A172 (cell line): ENCODE data around the gene WDR4. TPM values are rescaled to one million over a fixed set of nuclear protein-coding genes. Genes with fewer than 3 reads are reported as not detected.
"Not testable (repeated sequence)": the region's sequence is repeated elsewhere in the genome, so short reads cannot be mapped to it uniquely, and the experiment has no call there.

Experiments used
- DNase-seq: peaks from one replicate; pipeline ENCODE4 v3.0.0-alpha.2; 2015; ENCODE audit warnings: low spot score
- total RNA-seq: library from RNA; depleted of rRNA; stranded (reverse); fragments of >200 nt; shearing (Covaris generic); gene quantifications from 2 replicates; pipeline ENCODE4 v1.2.3, GENCODE V29; 2014; rRNA removed

WDR4 gene
- total RNA-seq, 1 experiment from 2014 or later = 18.5 TPM

GRCh38 chr21:42815217-42815616 is 64.1 kb downstream of the WDR4 start:
- no peak for DNase-seq

GRCh38 chr21:42812528-42813241 is 66.7 kb downstream of the WDR4 start:
- not testable (repeated sequence) for DNase-seq

GRCh38 chr21:42811960-42812359 is 67.4 kb downstream of the WDR4 start:
- no peak for DNase-seq

GRCh38 chr21:42809577-42810475 is 69.5 kb downstream of the WDR4 start:
- no peak for DNase-seq

- no peak for DNase-seq
Observed at GRCh38 chr21:42809171-42809570, 70.2 kb downstream of the WDR4 start.

- no peak for DNase-seq
Observed at GRCh38 chr21:42807938-42808613, 71.3 kb downstream of the WDR4 start.

GRCh38 chr21:42807293-42807895 is 71.9 kb downstream of the WDR4 start:
- not testable (repeated sequence) for DNase-seq

GRCh38 chr21:42806509-42807140 is 72.7 kb downstream of the WDR4 start:
- DNase-seq = no peak

- not testable (repeated sequence) for DNase-seq
Observed at GRCh38 chr21:42801616-42802015, 77.7 kb downstream of the WDR4 start.

GRCh38 chr21:42799948-42800347 is 79.4 kb downstream of the WDR4 start:
- no peak for DNase-seq

- peak; percentile 40 for DNase-seq
Observed at GRCh38 chr21:42799516-42799915, 79.8 kb downstream of the WDR4 start.

Other genes starting within 250 kb of the WDR4 start
- not detected in 2 replicates for gene PDE9A, start 225.9 kb downstream of the WDR4 start, total RNA-seq
- gene NDUFV3, start 13.8 kb upstream of the WDR4 start, total RNA-seq = 68.7 and 85.1 TPM in 2 replicates
- not detected in 2 replicates for gene ERVH48-1, start 46.1 kb upstream of the WDR4 start, total RNA-seq
- 17.3 and 19.1 TPM in 2 replicates for gene PKNOX1, start 95.0 kb upstream of the WDR4 start, total RNA-seq
- gene CBS, start 196.3 kb upstream of the WDR4 start, total RNA-seq = 26.4 and 29.0 TPM in 2 replicates
- gene U2AF1, start 228.0 kb upstream of the WDR4 start, total RNA-seq = 64.5 and 66.2 TPM in 2 replicates